ENCODE results near the gene RABGAP1L.

DNA sequence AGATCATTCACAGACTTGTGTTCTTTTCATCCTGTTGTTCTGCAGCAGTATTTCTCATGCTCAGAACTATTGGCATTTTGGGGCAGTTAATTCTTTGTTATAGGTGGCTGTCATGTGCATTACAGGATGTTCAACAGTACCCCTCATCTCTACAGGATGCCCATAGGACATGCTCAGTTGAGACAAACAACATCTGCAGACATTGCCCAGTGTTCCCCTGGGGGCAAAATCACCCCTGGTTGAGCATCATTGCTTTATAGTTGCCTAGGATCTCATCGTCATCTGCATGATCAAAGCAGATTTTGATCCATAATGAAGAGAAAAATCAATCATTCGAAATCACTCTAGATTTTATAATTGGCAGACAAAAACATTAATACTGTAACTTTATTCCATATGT is 617.9 kb downstream of the RABGAP1L start:
- TF ChIP-seq POLR2A (IDR thresholded peaks at IDR 0.05), result no peak
- TF ChIP-seq, protein P1, sequence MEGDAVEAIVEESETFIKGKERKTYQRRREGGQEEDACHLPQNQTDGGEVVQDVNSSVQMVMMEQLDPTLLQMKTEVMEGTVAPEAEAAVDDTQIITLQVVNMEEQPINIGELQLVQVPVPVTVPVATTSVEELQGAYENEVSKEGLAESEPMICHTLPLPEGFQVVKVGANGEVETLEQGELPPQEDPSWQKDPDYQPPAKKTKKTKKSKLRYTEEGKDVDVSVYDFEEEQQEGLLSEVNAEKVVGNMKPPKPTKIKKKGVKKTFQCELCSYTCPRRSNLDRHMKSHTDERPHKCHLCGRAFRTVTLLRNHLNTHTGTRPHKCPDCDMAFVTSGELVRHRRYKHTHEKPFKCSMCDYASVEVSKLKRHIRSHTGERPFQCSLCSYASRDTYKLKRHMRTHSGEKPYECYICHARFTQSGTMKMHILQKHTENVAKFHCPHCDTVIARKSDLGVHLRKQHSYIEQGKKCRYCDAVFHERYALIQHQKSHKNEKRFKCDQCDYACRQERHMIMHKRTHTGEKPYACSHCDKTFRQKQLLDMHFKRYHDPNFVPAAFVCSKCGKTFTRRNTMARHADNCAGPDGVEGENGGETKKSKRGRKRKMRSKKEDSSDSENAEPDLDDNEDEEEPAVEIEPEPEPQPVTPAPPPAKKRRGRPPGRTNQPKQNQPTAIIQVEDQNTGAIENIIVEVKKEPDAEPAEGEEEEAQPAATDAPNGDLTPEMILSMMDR (IDR thresholded peaks at IDR 0.05), result no peak

All from thyroid gland (tissue), 4 donors.